Erythroblast (primary cell): ENCODE data around the gene FLNA.

Experiments
- GATA1 ChIP-seq: IDR thresholded peaks from 2 replicates; pipeline ENCODE4 v1.6.1; 2011; ENCODE audit warnings: low read depth, mild to moderate bottlenecking, control low read depth, low read length, moderate library complexity
- POLR2A ChIP-seq: IDR thresholded peaks from 2 replicates; pipeline ENCODE4 v1.6.1; 2011; ENCODE audit warnings: mild to moderate bottlenecking, low read length

DNA sequence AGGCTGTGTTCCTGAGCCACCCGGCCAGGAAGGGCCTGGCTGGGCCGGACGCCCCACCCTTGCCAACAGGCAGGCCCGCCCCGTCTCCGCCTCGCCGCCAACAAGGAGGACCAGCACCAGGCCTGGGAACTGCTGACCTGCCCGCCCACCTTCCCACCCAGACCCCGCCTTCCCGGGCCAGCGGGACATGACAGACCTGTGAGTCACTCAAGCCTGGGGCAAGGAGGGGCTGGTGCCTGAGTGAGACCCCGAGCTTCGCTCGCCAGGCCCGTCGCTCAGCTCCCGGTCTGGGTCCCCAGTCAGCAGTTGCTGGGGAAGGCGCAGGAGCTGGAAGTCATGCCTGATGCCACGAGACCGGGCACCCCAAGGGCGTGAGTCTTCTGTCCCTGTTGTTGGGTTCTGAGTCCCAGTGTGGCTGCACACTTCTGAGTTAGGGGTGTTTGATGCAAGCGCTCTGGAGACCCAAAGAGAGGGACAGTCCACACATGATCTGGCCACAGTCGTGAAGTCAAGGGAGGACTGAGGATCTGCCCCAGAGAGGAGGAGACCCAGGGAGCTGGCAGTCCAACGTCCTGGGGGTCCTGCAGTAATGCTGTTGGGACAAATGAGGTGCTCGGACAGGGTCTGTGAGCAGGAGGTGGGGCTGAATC is 34.9 kb upstream of the FLNA start, which contains the start of gene DNASE1L1:
- TF ChIP-seq POLR2A (peak; percentile 16), GATA1 (no peak)
